Measurements from ENCODE around the gene RCOR3.
"Not testable (repeated sequence)": the region's sequence is repeated elsewhere in the genome, so short reads cannot be mapped to it uniquely, and the experiment has no call there.

RCOR3 gene

GRCh38 chr1:211341999-211342398, 82.8 kb downstream of the RCOR3 start:
- no peak for FAIRE-seq

GRCh38 chr1:211343607-211344006, 84.4 kb downstream of the RCOR3 start:
- no peak for FAIRE-seq

GRCh38 chr1:211344152-211344618, 85.0 kb downstream of the RCOR3 start:
- no peak for FAIRE-seq

GRCh38 chr1:211345719-211346118, 86.6 kb downstream of the RCOR3 start:
- FAIRE-seq, result no peak

GRCh38 chr1:211347077-211347844, 88.1 kb downstream of the RCOR3 start:
- FAIRE-seq, result no peak

- no peak for FAIRE-seq
These were observed 89.4 kb downstream of the RCOR3 start for GRCh38 chr1:211348547-211348946.

GRCh38 chr1:211349741-211350140, 90.6 kb downstream of the RCOR3 start:
- FAIRE-seq, result no peak

- not testable (repeated sequence) for FAIRE-seq
These were observed 92.9 kb downstream of the RCOR3 start for GRCh38 chr1:211352055-211352454.

- FAIRE-seq, result no peak
These were observed 93.3 kb downstream of the RCOR3 start for GRCh38 chr1:211352465-211352864.

GRCh38 chr1:211352985-211353515, 93.9 kb downstream of the RCOR3 start:
- FAIRE-seq, result no peak

- FAIRE-seq, result no peak
These were observed 94.5 kb downstream of the RCOR3 start for GRCh38 chr1:211353562-211354212.

- FAIRE-seq, result no peak
These were observed 96.7 kb downstream of the RCOR3 start for GRCh38 chr1:211355873-211356272.

GRCh38 chr1:211356723-211357407, 97.7 kb downstream of the RCOR3 start:
- no peak for FAIRE-seq

GRCh38 chr1:211358685-211359084, 99.5 kb downstream of the RCOR3 start:
- FAIRE-seq, result peak; percentile 96

- no peak for FAIRE-seq
These were observed 100.7 kb downstream of the RCOR3 start for GRCh38 chr1:211359876-211360275.

- no peak for FAIRE-seq
These were observed 102.0 kb downstream of the RCOR3 start for GRCh38 chr1:211361202-211361601.
